Esophagus (tissue), 2 donors: Measurements from ENCODE around the gene TEKT5. TPM values are rescaled to one million over a fixed set of nuclear protein-coding genes. Genes with fewer than 3 reads are reported as not detected.

ENCODE experiments used
- H3K27ac ChIP-seq, 2 donors: one replicate each; pipeline ENCODE4 v1.5.1; 2013; ENCODE audit warnings: low read depth in 2 of 2, mild to moderate bottlenecking in 2 of 2, inconsistent platforms in 1 of 2, low read length in 1 of 2, moderate library complexity in 1 of 2
- H3K27me3 ChIP-seq, 2 donors: one replicate each; pipeline ENCODE4 v1.6.1; 2013; ENCODE audit warnings: low read length in 2 of 2, control low read depth in 1 of 2, mild to moderate bottlenecking in 1 of 2; ENCODE audit not compliant: insufficient read depth in 2 of 2, control insufficient read depth in 1 of 2
- H3K36me3 ChIP-seq, 2 donors: one replicate each; pipeline ENCODE4 v1.6.1; 2013; ENCODE audit warnings: low read length in 1 of 2; ENCODE audit not compliant: control insufficient read depth in 2 of 2, insufficient read depth in 2 of 2
- H3K4me1 ChIP-seq, 2 donors: one replicate each; pipeline ENCODE4 v1.6.1; 2013; ENCODE audit warnings: low read length in 1 of 2; ENCODE audit not compliant: control insufficient read depth in 2 of 2, insufficient read depth in 2 of 2
- H3K4me3 ChIP-seq, 2 donors: one replicate each; pipeline ENCODE4 v1.5.1; 2013; ENCODE audit warnings: low read length in 2 of 2, mild to moderate bottlenecking in 2 of 2, low read depth in 1 of 2, moderate library complexity in 1 of 2
- H3K9me3 ChIP-seq, 2 donors: one replicate each; pipeline ENCODE4 v1.6.1; 2013; ENCODE audit warnings: mild to moderate bottlenecking in 2 of 2, low read depth in 1 of 2, low read length in 1 of 2, moderate library complexity in 1 of 2; ENCODE audit not compliant: control insufficient read depth in 2 of 2, insufficient read depth in 1 of 2
- WGBS, 2 donors: extraction: QIAGEN DNeasy Blood & Tissue Kit; methylation state at CpG; one replicate each; pipeline ENCODE4 v1.1.7; 2013; 5-methylcytosine and 5-hydroxymethylcytosine counted together
- polyA plus RNA-seq, 2 donors: library from polyadenylated mRNA; stranded (reverse); fragments of 200-250 nt; gene quantifications; one replicate each; pipeline ENCODE4 v1.2.3, GENCODE V29; 2013
- donor health status: healthy with polysubstance abuse.
- donor health status: Bipolar disorder and iron deficiency.

Gene TEKT5
- polyA plus RNA-seq, 2 donors = 0.22 TPM; not detected in 1

- Histone ChIP-seq H3K36me3 (no peaks in the 10 kb centered on the region), H3K9me3 (no peaks in the 10 kb centered on the region), H3K27ac (no peak overlapping the region), H3K4me3 (no peak overlapping the region), H3K4me1 (no peaks in the 10 kb centered on the region), H3K27me3 (no peaks in the 10 kb centered on the region)
- 76% methylated on average over 4 of the region's 4 CpGs for WGBS, 2 donors
These were observed 31.0 kb downstream of the TEKT5 start for GRCh38 chr16:10663744-10664143.

- H3K36me3 ChIP-seq = no peaks in the 10 kb centered on the region
- H3K4me1 ChIP-seq = no peaks in the 10 kb centered on the region
- no peak overlapping the region for H3K27ac ChIP-seq
- H3K4me3 ChIP-seq = no peak overlapping the region
- H3K9me3 ChIP-seq = no peaks in the 10 kb centered on the region
- no peaks in the 10 kb centered on the region for H3K27me3 ChIP-seq
- WGBS, 2 donors = 23 to 40% methylated on average over 1 of the region's 1 CpG
These were observed 31.6 kb downstream of the TEKT5 start for GRCh38 chr16:10663146-10663545.

GRCh38 chr16:10662212-10662611 is 32.5 kb downstream of the TEKT5 start:
- Histone ChIP-seq H3K27me3 (no peaks in the 10 kb centered on the region), H3K4me3 (no peak overlapping the region), H3K9me3 (no peaks in the 10 kb centered on the region), H3K4me1 (no peaks in the 10 kb centered on the region), H3K36me3 (no peaks in the 10 kb centered on the region), H3K27ac (no peak overlapping the region)
- WGBS, 2 donors = 70 to 82% methylated on average over 5 of the region's 5 CpGs

- H3K36me3 ChIP-seq = no peaks in the 10 kb centered on the region
- H3K27ac ChIP-seq = no peak overlapping the region
- H3K9me3 ChIP-seq = no peaks in the 10 kb centered on the region
- H3K27me3 ChIP-seq = no peaks in the 10 kb centered on the region
- 83 to 92% methylated on average over 1 of the region's 1 CpG for WGBS, 2 donors
- H3K4me3 ChIP-seq = no peak overlapping the region
- no peaks in the 10 kb centered on the region for H3K4me1 ChIP-seq
These were observed 33.0 kb downstream of the TEKT5 start for GRCh38 chr16:10661737-10662136.

GRCh38 chr16:10660950-10661635 is 33.6 kb downstream of the TEKT5 start:
- Histone ChIP-seq H3K4me3 (no peak overlapping the region), H3K27ac (no peak overlapping the region), H3K4me1 (no peaks in the 10 kb centered on the region), H3K9me3 (no peaks in the 10 kb centered on the region), H3K27me3 (no peaks in the 10 kb centered on the region), H3K36me3 (no peaks in the 10 kb centered on the region)
- WGBS, 2 donors = 72 to 74% methylated on average over 8 of the region's 8 CpGs

- H3K27ac ChIP-seq = no peak overlapping the region
- H3K36me3 ChIP-seq = no peaks in the 10 kb centered on the region
- H3K4me1 ChIP-seq = no peaks in the 10 kb centered on the region
- no peak overlapping the region for H3K4me3 ChIP-seq
- H3K27me3 ChIP-seq = no peaks in the 10 kb centered on the region
- no peaks in the 10 kb centered on the region for H3K9me3 ChIP-seq
- 92 to 95% methylated on average over 6 of the region's 6 CpGs for WGBS, 2 donors
These were observed 35.8 kb downstream of the TEKT5 start for GRCh38 chr16:10658943-10659342.

- Histone ChIP-seq H3K9me3 (no peaks in the 10 kb centered on the region), H3K36me3 (no peaks in the 10 kb centered on the region), H3K27me3 (no peaks in the 10 kb centered on the region), H3K4me3 (no peak overlapping the region), H3K27ac (no peak overlapping the region), H3K4me1 (peaks cover 0 to under 1% of the 10 kb centered on the region in 2 donors)
- WGBS, 2 donors = 78 to 92% methylated on average over 4 of the region's 4 CpGs
These were observed 36.8 kb downstream of the TEKT5 start for GRCh38 chr16:10657925-10658324.

- Histone ChIP-seq H3K9me3 (no peaks in the 10 kb centered on the region), H3K4me3 (no peak overlapping the region), H3K27ac (no peak overlapping the region), H3K36me3 (no peaks in the 10 kb centered on the region), H3K4me1 (peaks cover 0 to 4% of the 10 kb centered on the region in 2 donors), H3K27me3 (no peaks in the 10 kb centered on the region)
These were observed 38.1 kb downstream of the TEKT5 start for GRCh38 chr16:10656618-10657017.

- H3K27me3 ChIP-seq = no peaks in the 10 kb centered on the region
- peaks cover 2 to 4% of the 10 kb centered on the region in 2 donors for H3K4me1 ChIP-seq
- H3K27ac ChIP-seq = no peak overlapping the region
- no peak overlapping the region for H3K4me3 ChIP-seq
- no peaks in the 10 kb centered on the region for H3K9me3 ChIP-seq
- no peaks in the 10 kb centered on the region for H3K36me3 ChIP-seq
These were observed 39.2 kb downstream of the TEKT5 start for GRCh38 chr16:10655415-10655977.
